Natural killer cell (primary cell): Measurements from ENCODE around the gene GCLM. TPM values are rescaled to one million over a fixed set of nuclear protein-coding genes. Genes with fewer than 3 reads are reported as not detected.
"Not testable (repeated sequence)": the region's sequence is repeated elsewhere in the genome, so short reads cannot be mapped to it uniquely, and the experiment has no call there.

Experiments used
- ATAC-seq, 3 donors: fragments of 150-1000 bp in 2 of 3; fragments of 200-7000 bp in 1 of 3; cut with Tn5 transposase; 1 replicate in 1 of 3; 2 replicates in 2 of 3; pipeline ENCODE4 v1.10.0; 2021; ENCODE audit warnings: mild to moderate bottlenecking in 2 of 3, moderate library complexity in 2 of 3
- DNase-seq, 2 donors: peaks; one replicate each; pipeline versions ENCODE4 v3.0.0 to v3.0.0-alpha.2; 2013 to 2021; ENCODE audit warnings: mixed read lengths in 1 of 2
- H3K27ac ChIP-seq: one replicate; pipeline ENCODE4 v1.5.1; 2013; ENCODE audit warnings: mild to moderate bottlenecking, low read length
- H3K27me3 ChIP-seq: one replicate; pipeline ENCODE4 v1.6.1; 2013; ENCODE audit warnings: low read length; ENCODE audit not compliant: control insufficient read depth, insufficient read depth
- H3K36me3 ChIP-seq: one replicate; pipeline ENCODE4 v1.6.1; 2013; ENCODE audit warnings: low read length; ENCODE audit not compliant: control insufficient read depth, insufficient read depth
- H3K4me1 ChIP-seq: one replicate; pipeline ENCODE4 v1.6.1; 2013; ENCODE audit warnings: low read length; ENCODE audit not compliant: control insufficient read depth, insufficient read depth
- H3K4me3 ChIP-seq: one replicate; pipeline ENCODE4 v1.5.1; 2013; ENCODE audit warnings: low read length
- H3K9me3 ChIP-seq: one replicate; pipeline ENCODE4 v1.6.1; 2013; ENCODE audit warnings: low read length; ENCODE audit not compliant: control insufficient read depth, insufficient read depth
- H3K27ac Mint-ChIP-seq, 2 donors: one replicate each; pipeline ENCODE4 v1.8.0; 2022; ENCODE audit warnings: mild to moderate bottlenecking in 2 of 2, mixed read lengths in 2 of 2, moderate library complexity in 1 of 2
- H3K27me3 Mint-ChIP-seq, 2 donors: one replicate each; pipeline ENCODE4 v1.8.0; 2022; ENCODE audit warnings: low read depth in 2 of 2, mixed read lengths in 2 of 2
- H3K36me3 Mint-ChIP-seq: one replicate; pipeline ENCODE4 v1.8.0; 2022; ENCODE audit warnings: mixed read lengths
- H3K4me1 Mint-ChIP-seq, 2 donors: one replicate each; pipeline ENCODE4 v1.8.0; 2022; ENCODE audit warnings: mixed read lengths in 2 of 2
- H3K4me3 Mint-ChIP-seq: one replicate; pipeline ENCODE4 v1.8.0; 2022; ENCODE audit warnings: mild to moderate bottlenecking, moderate library complexity, mixed read lengths
- H3K9me3 Mint-ChIP-seq, 2 donors: one replicate each; pipeline ENCODE4 v1.8.0; 2022; ENCODE audit warnings: mixed read lengths in 2 of 2
- WGBS: methylation state at CpG from one replicate; pipeline ENCODE4 v1.1.7; 2013; ENCODE audit warnings: missing lambda C conversion rate; ENCODE audit not compliant: insufficient coverage; 5-methylcytosine and 5-hydroxymethylcytosine counted together
- intact Hi-C: fragments of 100-400 bp; cut with micrococcal nuclease; formaldehyde crosslinking; loops from one replicate; pipeline ENCODE4 v1.14.2; 2022
- total RNA-seq, 4 donors: library from RNA; stranded (reverse); fragments of 120-200 nt in 1 of 4; gene quantifications; one replicate each; pipeline versions ENCODE4 v1.2.3 to v1.2.4, GENCODE V29; 2013 to 2022
- TF ChIP-seq, protein P1 (sequence below): fragments of 200-600 bp; IDR thresholded peaks from one replicate; pipeline ENCODE4 v1.8.0; 2022; ENCODE audit warnings: antibody characterized with exemption

GCLM gene
- total RNA-seq, 3 donors from 2014 or later (not counting 1 experiment from before 2014, with no cell fraction given) = 16.1 to 25.5 (median 18.6) TPM

DNA sequence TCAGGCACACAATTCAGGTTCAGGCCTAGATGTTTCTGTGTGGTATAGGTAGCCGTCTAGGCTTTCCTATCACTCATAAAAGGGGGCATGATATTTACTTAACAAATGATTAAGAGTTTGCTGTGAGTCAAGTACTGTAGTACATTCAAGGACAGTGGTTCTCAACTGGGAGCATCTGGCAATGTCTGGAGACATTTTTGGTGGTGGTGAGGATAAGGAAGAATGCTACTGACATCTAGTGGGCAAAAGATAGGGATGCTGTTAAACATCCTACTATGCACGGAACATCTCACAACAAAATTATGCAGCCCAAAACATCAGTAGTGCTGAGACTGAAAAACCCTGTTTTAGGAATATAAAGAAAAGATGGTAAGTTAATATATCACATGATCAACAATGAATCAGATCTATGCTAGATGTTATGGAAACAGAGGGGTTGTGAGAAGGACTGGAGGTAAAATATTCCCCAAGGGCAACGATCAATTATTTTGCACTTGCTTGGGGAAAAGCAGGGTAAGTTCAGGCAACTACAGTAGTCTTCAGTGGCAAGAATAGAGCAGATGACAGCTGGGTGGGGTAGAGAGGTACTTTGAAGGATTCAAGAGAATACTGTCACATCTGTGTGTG lies 35.1 kb downstream of the GCLM start:
- Mint-ChIP-seq H3K27me3 (no peaks in the 10 kb centered on the region), H3K4me1 (peaks cover 37 to 47% of the 10 kb centered on the region in 2 donors), H3K9me3 (no peaks in the 10 kb centered on the region), H3K4me3 (no peak overlapping the region), H3K36me3 (peaks cover 50% of the 10 kb centered on the region), H3K27ac (peak overlapping the region; percentile 54 to 66)
- H3K4me1 ChIP-seq = peaks cover 10% of the 10 kb centered on the region
- no peak overlapping the region for H3K4me3 ChIP-seq
- no peaks in the 10 kb centered on the region for H3K9me3 ChIP-seq
- intact Hi-C loops = no loop called here
- ATAC-seq = no peak
- H3K27me3 ChIP-seq = no peaks in the 10 kb centered on the region
- peak in 1 of 2 donors; percentile 63 for DNase-seq
- H3K36me3 ChIP-seq = peaks cover 81% of the 10 kb centered on the region
- TF ChIP-seq, protein P1, sequence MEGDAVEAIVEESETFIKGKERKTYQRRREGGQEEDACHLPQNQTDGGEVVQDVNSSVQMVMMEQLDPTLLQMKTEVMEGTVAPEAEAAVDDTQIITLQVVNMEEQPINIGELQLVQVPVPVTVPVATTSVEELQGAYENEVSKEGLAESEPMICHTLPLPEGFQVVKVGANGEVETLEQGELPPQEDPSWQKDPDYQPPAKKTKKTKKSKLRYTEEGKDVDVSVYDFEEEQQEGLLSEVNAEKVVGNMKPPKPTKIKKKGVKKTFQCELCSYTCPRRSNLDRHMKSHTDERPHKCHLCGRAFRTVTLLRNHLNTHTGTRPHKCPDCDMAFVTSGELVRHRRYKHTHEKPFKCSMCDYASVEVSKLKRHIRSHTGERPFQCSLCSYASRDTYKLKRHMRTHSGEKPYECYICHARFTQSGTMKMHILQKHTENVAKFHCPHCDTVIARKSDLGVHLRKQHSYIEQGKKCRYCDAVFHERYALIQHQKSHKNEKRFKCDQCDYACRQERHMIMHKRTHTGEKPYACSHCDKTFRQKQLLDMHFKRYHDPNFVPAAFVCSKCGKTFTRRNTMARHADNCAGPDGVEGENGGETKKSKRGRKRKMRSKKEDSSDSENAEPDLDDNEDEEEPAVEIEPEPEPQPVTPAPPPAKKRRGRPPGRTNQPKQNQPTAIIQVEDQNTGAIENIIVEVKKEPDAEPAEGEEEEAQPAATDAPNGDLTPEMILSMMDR = peak; percentile 23
- WGBS = 93% methylated on average over 2 of the region's 3 CpGs
- no peak overlapping the region for H3K27ac ChIP-seq

DNA sequence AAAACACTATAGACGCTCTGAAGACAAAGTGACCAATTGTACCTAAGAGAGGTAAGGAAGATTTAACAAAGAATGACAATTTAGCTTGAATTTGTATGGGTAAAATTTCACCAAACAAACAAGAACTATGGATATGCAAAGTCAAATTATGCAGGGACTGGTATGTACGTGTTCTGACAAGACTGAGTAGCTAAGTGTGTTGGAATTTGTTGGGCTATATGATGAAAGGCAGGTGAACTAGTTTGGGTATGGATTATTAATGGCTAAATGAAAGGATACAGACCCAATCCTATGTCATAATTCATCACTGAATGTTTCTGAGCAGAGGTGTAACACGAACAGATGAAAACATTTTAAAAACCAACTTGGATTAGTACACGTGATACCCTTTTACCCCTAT lies 37.9 kb downstream of the GCLM start:
- Mint-ChIP-seq H3K4me3 (no peak overlapping the region), H3K4me1 (peaks cover 16 to 25% of the 10 kb centered on the region in 2 donors), H3K36me3 (peaks cover 46% of the 10 kb centered on the region), H3K9me3 (no peaks in the 10 kb centered on the region), H3K27me3 (no peaks in the 10 kb centered on the region), H3K27ac (peak overlapping the region; percentile 15 to 21)
- H3K36me3 ChIP-seq = peaks cover 79% of the 10 kb centered on the region
- TF ChIP-seq, protein P1 = no peak
- DNase-seq (no peak), ATAC-seq (no peak)
- intact Hi-C loops = no loop called here
- H3K27me3 ChIP-seq = no peaks in the 10 kb centered on the region
- H3K4me3 ChIP-seq = no peak overlapping the region
- no peaks in the 10 kb centered on the region for H3K4me1 ChIP-seq
- WGBS = 73% methylated on average over 4 of the region's 4 CpGs
- no peaks in the 10 kb centered on the region for H3K9me3 ChIP-seq
- H3K27ac ChIP-seq = no peak overlapping the region

DNA sequence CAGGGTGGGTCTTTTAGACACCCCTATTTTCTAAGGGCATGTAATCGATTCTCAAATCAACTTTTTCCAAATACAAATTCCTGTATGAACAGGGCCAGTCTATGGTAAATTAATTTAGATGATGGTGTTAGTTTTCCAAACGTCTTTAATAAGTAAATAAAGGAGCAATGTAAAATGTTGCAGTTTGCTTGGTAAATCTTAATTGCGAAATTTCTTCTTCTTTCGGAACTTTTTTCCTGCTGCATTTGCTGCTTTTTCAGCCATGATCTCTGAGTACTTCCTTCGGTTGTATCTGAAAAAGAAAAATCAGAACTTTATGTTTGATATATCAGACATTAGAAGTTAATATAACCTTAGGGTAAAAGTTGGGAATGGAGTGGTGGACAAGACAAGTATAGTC lies 39.6 kb downstream of the GCLM start:
- intact Hi-C loops = no loop called here
- H3K36me3 ChIP-seq = peaks cover 66% of the 10 kb centered on the region
- H3K4me3 ChIP-seq = no peak overlapping the region
- DNase-seq (no peak), ATAC-seq (no peak)
- Mint-ChIP-seq H3K4me1 (peaks cover 8 to 16% of the 10 kb centered on the region in 2 donors), H3K4me3 (no peak overlapping the region), H3K36me3 (peaks cover 39% of the 10 kb centered on the region), H3K27me3 (no peaks in the 10 kb centered on the region), H3K9me3 (no peaks in the 10 kb centered on the region), H3K27ac (no peak overlapping the region)
- no peaks in the 10 kb centered on the region for H3K4me1 ChIP-seq
- no peaks in the 10 kb centered on the region for H3K27me3 ChIP-seq
- H3K9me3 ChIP-seq = no peaks in the 10 kb centered on the region
- WGBS = 94% methylated on average over 4 of the region's 5 CpGs
- H3K27ac ChIP-seq = no peak overlapping the region
- TF ChIP-seq, protein P1 = no peak

DNA sequence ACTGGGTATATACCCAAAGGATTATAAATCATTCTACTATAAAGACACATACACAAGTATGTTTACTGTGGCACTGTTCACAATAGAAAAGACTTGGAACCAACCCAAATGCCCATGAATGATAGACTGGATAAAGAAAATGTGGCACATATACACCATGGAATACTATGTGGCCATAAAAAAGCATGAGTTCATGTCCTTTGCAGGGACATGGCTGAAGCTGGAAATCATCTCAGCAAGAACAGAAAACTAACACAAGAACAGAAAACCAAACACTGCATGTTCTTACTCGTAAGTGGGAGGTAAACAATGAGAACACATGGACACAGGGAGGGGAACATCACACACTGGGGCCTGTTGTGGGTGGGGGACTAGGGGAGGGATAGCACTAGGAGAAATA lies 40.7 kb downstream of the GCLM start:
- DNase-seq = not testable (repeated sequence)
- 100% methylated on average over 1 of the region's 1 CpG for WGBS
- H3K27ac Mint-ChIP-seq = peak overlapping the region; percentile 37 to 44

More for the DNA sequence above, 40.7 kb downstream of the GCLM start:
- peaks cover 29% of the 10 kb centered on the region for H3K36me3 Mint-ChIP-seq
- H3K4me1 ChIP-seq, H3K9me3 Mint-ChIP-seq, H3K27ac ChIP-seq, H3K27me3 Mint-ChIP-seq, H3K9me3 ChIP-seq, H3K27me3 ChIP-seq, H3K4me3 Mint-ChIP-seq, ATAC-seq, H3K4me1 Mint-ChIP-seq, H3K4me3 ChIP-seq, intact Hi-C loops: not testable (repeated sequence)
- H3K36me3 ChIP-seq = peaks cover 54% of the 10 kb centered on the region
